SK-N-SH (cell line): ENCODE measurements around the gene RASAL2. TPM values are rescaled to one million over a fixed set of nuclear protein-coding genes. Genes with fewer than 3 reads are reported as not detected.

ENCODE experiments used
- CTCF ChIA-PET: fragments of 300-600, 350-600 bp; formaldehyde crosslinking; extraction: SDS; loops from one replicate; lab custom pipeline; 2021; lab: Yijun Ruan, JAX
- POLR2A ChIA-PET: fragments of 350-600 bp; sonication (Branson Sonifier 250); formaldehyde crosslinking; extraction: SDS; loops from one replicate; lab custom pipeline; 2020; ENCODE audit warnings: antibody characterized with exemption, inconsistent platforms; lab: Yijun Ruan, JAX
- DNase-seq: peaks from one replicate; pipeline ENCODE4 v3.0.0; 2012
- H2AFZ ChIP-seq: fragments of 200-600 bp; sonication (generic); 2 replicates; pipeline ENCODE4 v1.8.1; 2016; ENCODE audit warnings: antibody characterized with exemption, mild to moderate bottlenecking, low read depth
- H3F3A ChIP-seq: fragments of 200-600 bp; sonication (generic); replicated peaks from 2 replicates; pipeline ENCODE3; 2016; ENCODE audit warnings: antibody characterized with exemption, mild to moderate bottlenecking; ENCODE audit not compliant: insufficient read depth
- H3K27ac ChIP-seq, 2 experiments: fragments of 200-500 bp in 1 of 2; fragments of 200-600 bp in 1 of 2; sonication (Bioruptor generic) in 1 of 2; sonication (generic), shearing (Covaris generic) in 1 of 2; 2 replicates each; pipeline versions ENCODE4 v1.5.1 to v1.6.1; 2014 to 2016; ENCODE audit warnings: low read depth in 2 of 2, inconsistent platforms in 1 of 2, low read length in 1 of 2, mild to moderate bottlenecking in 1 of 2, mixed read lengths in 1 of 2
- H3K27me3 ChIP-seq: fragments of 200-600 bp; sonication (generic), shearing (Covaris generic); 2 replicates; pipeline ENCODE4 v1.6.1; 2016; ENCODE audit warnings: mixed run types; ENCODE audit not compliant: insufficient read depth
- H3K36me3 ChIP-seq, 2 experiments: fragments of 200-500 bp in 1 of 2; fragments of 200-600 bp in 1 of 2; sonication (Bioruptor generic) in 1 of 2; sonication (generic) in 1 of 2; replicated peaks in 1 of 2; 2 replicates each; pipeline versions ENCODE3 to v1.5.1; 2014 to 2016; ENCODE audit warnings: low read length in 1 of 2, mild to moderate bottlenecking in 1 of 2; ENCODE audit not compliant: insufficient read depth in 2 of 2, control insufficient read depth in 1 of 2
- H3K4me1 ChIP-seq, 2 experiments: fragments of 200-500 bp in 1 of 2; fragments of 200-600 bp in 1 of 2; sonication (Bioruptor generic) in 1 of 2; sonication (generic), shearing (Covaris generic) in 1 of 2; 2 replicates each; pipeline versions ENCODE4 v1.5.1 to v1.6.1; 2014 to 2016; ENCODE audit warnings: low read depth in 1 of 2, low read length in 1 of 2, mixed run types in 1 of 2; ENCODE audit not compliant: insufficient read depth in 2 of 2, control insufficient read depth in 1 of 2
- H3K4me2 ChIP-seq: fragments of 200-600 bp; sonication (generic), shearing (Covaris generic); 2 replicates; pipeline ENCODE4 v1.6.1; 2017; ENCODE audit warnings: mixed run types
- H3K4me3 ChIP-seq, 2 experiments: fragments of 200-500 bp in 1 of 2; fragments of 200-600 bp in 1 of 2; sonication (Bioruptor generic) in 1 of 2; sonication (generic), shearing (Covaris generic) in 1 of 2; 2 replicates each; pipeline versions ENCODE4 v1.5.1 to v1.8.1; 2014 to 2016; ENCODE audit warnings: low read depth in 2 of 2, inconsistent platforms in 1 of 2, low read length in 1 of 2, mild to moderate bottlenecking in 1 of 2, mixed read lengths in 1 of 2, moderate library complexity in 1 of 2
- H3K79me2 ChIP-seq: fragments of 200-600 bp; sonication (generic); 2 replicates; pipeline ENCODE4 v1.8.1; 2017; ENCODE audit warnings: mild to moderate bottlenecking; ENCODE audit not compliant: insufficient read depth
- H3K9ac ChIP-seq: fragments of 200-600 bp; sonication (generic); 2 replicates; pipeline ENCODE4 v1.6.1; 2017; ENCODE audit warnings: mixed run types
- H3K9me2 ChIP-seq: fragments of 200-600 bp; sonication (generic); 2 replicates; pipeline ENCODE4 v1.6.1; 2017; ENCODE audit warnings: mixed run types
- H3K9me3 ChIP-seq: fragments of 200-600 bp; sonication (generic); 2 replicates; pipeline ENCODE4 v1.6.1; 2017; ENCODE audit warnings: mixed run types, mild to moderate bottlenecking, moderate library complexity
- H4K20me1 ChIP-seq: fragments of 200-600 bp; sonication (generic); 2 replicates; pipeline ENCODE4 v1.6.1; 2017; ENCODE audit warnings: mild to moderate bottlenecking, mixed run types; ENCODE audit not compliant: insufficient read depth
- CHD2 ChIP-seq: fragments of 150-350 bp; IDR thresholded peaks from 2 replicates; pipeline ENCODE4 v1.6.1; 2018; ENCODE audit warnings: low read length; ENCODE audit not compliant: partially characterized antibody
- ELF1 ChIP-seq: IDR thresholded peaks from 2 replicates; pipeline ENCODE4 v1.4.0; 2012
- EZH2phosphoT487 ChIP-seq: fragments of 200-600 bp; sonication (generic); IDR thresholded peaks from 2 replicates; pipeline ENCODE4 v1.6.1; 2017; ENCODE audit warnings: low read depth, mixed run types, mild to moderate bottlenecking, antibody characterized with exemption, moderate library complexity, borderline replicate concordance
- FOSL2 ChIP-seq: IDR thresholded peaks from 2 replicates; pipeline ENCODE4 v1.4.0; 2012; ENCODE audit warnings: low read depth, mild to moderate bottlenecking, moderate library complexity, borderline replicate concordance
- FOXJ3 ChIP-seq: sonication (generic); formaldehyde crosslinking; IDR thresholded peaks from 2 replicates; pipeline ENCODE4 v1.5.1; 2020; ENCODE audit warnings: mild to moderate bottlenecking, missing genetic modification reagents
- FOXM1 ChIP-seq: IDR thresholded peaks from 2 replicates; pipeline ENCODE4 v1.4.0; 2012; ENCODE audit warnings: low read depth, mild to moderate bottlenecking
- GABPA ChIP-seq: IDR thresholded peaks from 2 replicates; pipeline ENCODE4 v1.4.0; 2012; ENCODE audit warnings: low read depth, mild to moderate bottlenecking
- JUND ChIP-seq: IDR thresholded peaks from 2 replicates; pipeline ENCODE4 v1.4.0; 2012
- NFIC ChIP-seq: IDR thresholded peaks from 2 replicates; pipeline ENCODE4 v1.4.0; 2012; ENCODE audit warnings: borderline replicate concordance
- NRF1 ChIP-seq: IDR thresholded peaks from 2 replicates; pipeline ENCODE4 v1.6.1; 2012; ENCODE audit warnings: low read depth, mild to moderate bottlenecking, low read length
- RAD21 ChIP-seq: IDR thresholded peaks from 2 replicates; pipeline ENCODE4 v1.6.1; 2012; ENCODE audit warnings: mild to moderate bottlenecking, low read length
- RCOR1 ChIP-seq: fragments of 150-350 bp; IDR thresholded peaks from 2 replicates; pipeline ENCODE4 v1.6.1; 2017; ENCODE audit warnings: antibody characterized with exemption, low read length
- TAF1 ChIP-seq: IDR thresholded peaks from 2 replicates; pipeline ENCODE4 v1.6.1; 2012; ENCODE audit warnings: low read depth, mild to moderate bottlenecking, low read length, moderate library complexity, borderline replicate concordance
- TEAD4 ChIP-seq: IDR thresholded peaks from 2 replicates; pipeline ENCODE4 v1.4.0; 2012; ENCODE audit warnings: mild to moderate bottlenecking, borderline replicate concordance; ENCODE audit not compliant: insufficient read depth
- WGBS: methylation state at CpG from one replicate; pipeline ENCODE4 v1.1.6; 2017; ENCODE audit warnings: low lambda C conversion rate; 5-methylcytosine and 5-hydroxymethylcytosine counted together
- polyA plus RNA-seq, 3 experiments: library from polyadenylated mRNA; depleted of rRNA; stranded (reverse); fragments of >200 nt; gene quantifications; 2 replicates each; pipeline ENCODE4 v1.2.3, GENCODE V29; 2012
- TF ChIP-seq, protein P1 (sequence below): fragments of 200-600 bp; sonication (generic); IDR thresholded peaks from 2 replicates; pipeline ENCODE4 v1.6.1; 2017; ENCODE audit warnings: antibody characterized with exemption, mild to moderate bottlenecking, moderate library complexity
- TF ChIP-seq, protein P2 (sequence below): fragments of 150-350 bp; IDR thresholded peaks from 2 replicates; pipeline ENCODE4 v1.6.1; 2016; ENCODE audit warnings: mild to moderate bottlenecking, low read depth, low read length
- TF ChIP-seq, protein P3 (sequence below): IDR thresholded peaks from 2 replicates; pipeline ENCODE4 v1.4.0; 2012; ENCODE audit warnings: low read depth
- TF ChIP-seq, protein P4 (sequence below): fragments of 150-350 bp; IDR thresholded peaks from 2 replicates; pipeline ENCODE4 v1.6.1; 2017; ENCODE audit warnings: antibody characterized with exemption, low read length, low read depth, borderline replicate concordance
- TF ChIP-seq, protein P5 (sequence below): IDR thresholded peaks from 2 replicates; pipeline ENCODE4 v1.4.0; 2012; ENCODE audit warnings: low read depth, borderline replicate concordance

The RASAL2 gene
- polyA plus RNA-seq, 1 of the 3 experiments (the other 2 are of a cell fraction): 6.9 TPM

DNA sequence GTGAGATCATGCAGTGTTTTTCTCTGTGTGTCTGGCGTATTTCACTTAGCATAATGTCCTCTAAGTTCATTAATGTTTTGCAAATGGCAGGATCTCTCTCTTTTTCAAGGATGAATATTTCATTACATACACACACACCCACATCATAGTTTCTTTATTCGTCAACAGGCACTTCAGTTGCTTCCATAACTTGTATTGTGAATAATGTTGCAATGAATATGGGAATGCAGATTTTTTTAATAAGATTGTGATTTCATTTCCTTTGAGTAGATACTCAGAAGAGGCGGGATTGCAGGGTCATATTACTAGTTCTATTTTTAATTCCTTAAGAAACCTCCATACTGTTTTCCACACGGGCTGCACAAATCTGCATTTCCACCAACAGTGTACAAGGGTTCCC lies 268.8 kb downstream of the RASAL2 start (continued):
- TF ChIP-seq GABPA (no peak), EZH2phosphoT487 (no peak), FOSL2 (no peak)
- TF ChIP-seq, protein P1, sequence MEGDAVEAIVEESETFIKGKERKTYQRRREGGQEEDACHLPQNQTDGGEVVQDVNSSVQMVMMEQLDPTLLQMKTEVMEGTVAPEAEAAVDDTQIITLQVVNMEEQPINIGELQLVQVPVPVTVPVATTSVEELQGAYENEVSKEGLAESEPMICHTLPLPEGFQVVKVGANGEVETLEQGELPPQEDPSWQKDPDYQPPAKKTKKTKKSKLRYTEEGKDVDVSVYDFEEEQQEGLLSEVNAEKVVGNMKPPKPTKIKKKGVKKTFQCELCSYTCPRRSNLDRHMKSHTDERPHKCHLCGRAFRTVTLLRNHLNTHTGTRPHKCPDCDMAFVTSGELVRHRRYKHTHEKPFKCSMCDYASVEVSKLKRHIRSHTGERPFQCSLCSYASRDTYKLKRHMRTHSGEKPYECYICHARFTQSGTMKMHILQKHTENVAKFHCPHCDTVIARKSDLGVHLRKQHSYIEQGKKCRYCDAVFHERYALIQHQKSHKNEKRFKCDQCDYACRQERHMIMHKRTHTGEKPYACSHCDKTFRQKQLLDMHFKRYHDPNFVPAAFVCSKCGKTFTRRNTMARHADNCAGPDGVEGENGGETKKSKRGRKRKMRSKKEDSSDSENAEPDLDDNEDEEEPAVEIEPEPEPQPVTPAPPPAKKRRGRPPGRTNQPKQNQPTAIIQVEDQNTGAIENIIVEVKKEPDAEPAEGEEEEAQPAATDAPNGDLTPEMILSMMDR: no peak

DNA sequence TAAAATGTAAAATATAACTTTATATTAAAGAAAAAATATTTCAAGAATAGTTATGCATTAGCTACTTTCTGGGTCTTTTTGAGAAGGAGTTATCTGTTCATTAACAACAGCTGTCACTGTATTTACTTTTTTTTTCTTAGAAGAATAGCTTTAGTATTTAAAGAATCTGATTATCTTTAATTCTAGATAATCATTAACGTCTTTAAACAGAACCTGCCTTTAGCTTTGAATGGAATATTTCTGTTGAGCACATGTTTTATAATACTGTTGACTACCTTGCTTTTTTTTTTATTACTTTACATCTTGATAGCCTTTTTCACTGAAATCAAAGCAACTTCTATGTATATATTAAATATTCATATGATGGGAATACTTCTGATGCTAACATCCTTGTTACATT lies 270.9 kb downstream of the RASAL2 start:
- Histone ChIP-seq H3K79me2 (peaks cover 39% of the 10 kb centered on the region), H3K9ac (no peak overlapping the region), H4K20me1 (no peaks in the 10 kb centered on the region), H3K9me3 (no peaks in the 10 kb centered on the region), H3K4me1 (no peaks in the 10 kb centered on the region; a peak in 1 of 4 replicates), H3F3A (no peaks in the 10 kb centered on the region), H3K9me2 (no peaks in the 10 kb centered on the region), H3K4me3 (no peak overlapping the region), H3K27ac (no peak overlapping the region), H3K4me2 (no peak overlapping the region), H3K36me3 (no peaks in the 10 kb centered on the region), H2AFZ (no peak overlapping the region), H3K27me3 (no peaks in the 10 kb centered on the region)
- ChIA-PET POLR2A (no interaction called here), CTCF (interaction anchor here (0.6 to 1.4 kb wide), 4 partner anchors 65 to 417 kb away, joined by 3 read pairs; no protein-coding TSS in a partner anchor)
- 100% methylated on average over 1 of the region's 1 CpG for WGBS
- no peak for TF ChIP-seq NRF1
- TF ChIP-seq FOXJ3 (CRISPR knock-in tag): no peak
- no peak for TF ChIP-seq NFIC
- TF ChIP-seq, protein P2, sequence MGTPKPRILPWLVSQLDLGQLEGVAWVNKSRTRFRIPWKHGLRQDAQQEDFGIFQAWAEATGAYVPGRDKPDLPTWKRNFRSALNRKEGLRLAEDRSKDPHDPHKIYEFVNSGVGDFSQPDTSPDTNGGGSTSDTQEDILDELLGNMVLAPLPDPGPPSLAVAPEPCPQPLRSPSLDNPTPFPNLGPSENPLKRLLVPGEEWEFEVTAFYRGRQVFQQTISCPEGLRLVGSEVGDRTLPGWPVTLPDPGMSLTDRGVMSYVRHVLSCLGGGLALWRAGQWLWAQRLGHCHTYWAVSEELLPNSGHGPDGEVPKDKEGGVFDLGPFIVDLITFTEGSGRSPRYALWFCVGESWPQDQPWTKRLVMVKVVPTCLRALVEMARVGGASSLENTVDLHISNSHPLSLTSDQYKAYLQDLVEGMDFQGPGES: no peak
- TF ChIP-seq, protein P3, sequence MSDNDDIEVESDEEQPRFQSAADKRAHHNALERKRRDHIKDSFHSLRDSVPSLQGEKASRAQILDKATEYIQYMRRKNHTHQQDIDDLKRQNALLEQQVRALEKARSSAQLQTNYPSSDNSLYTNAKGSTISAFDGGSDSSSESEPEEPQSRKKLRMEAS: no peak
- TF ChIP-seq, protein P4, sequence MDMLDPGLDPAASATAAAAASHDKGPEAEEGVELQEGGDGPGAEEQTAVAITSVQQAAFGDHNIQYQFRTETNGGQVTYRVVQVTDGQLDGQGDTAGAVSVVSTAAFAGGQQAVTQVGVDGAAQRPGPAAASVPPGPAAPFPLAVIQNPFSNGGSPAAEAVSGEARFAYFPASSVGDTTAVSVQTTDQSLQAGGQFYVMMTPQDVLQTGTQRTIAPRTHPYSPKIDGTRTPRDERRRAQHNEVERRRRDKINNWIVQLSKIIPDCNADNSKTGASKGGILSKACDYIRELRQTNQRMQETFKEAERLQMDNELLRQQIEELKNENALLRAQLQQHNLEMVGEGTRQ: no peak
- TF ChIP-seq, protein P5, sequence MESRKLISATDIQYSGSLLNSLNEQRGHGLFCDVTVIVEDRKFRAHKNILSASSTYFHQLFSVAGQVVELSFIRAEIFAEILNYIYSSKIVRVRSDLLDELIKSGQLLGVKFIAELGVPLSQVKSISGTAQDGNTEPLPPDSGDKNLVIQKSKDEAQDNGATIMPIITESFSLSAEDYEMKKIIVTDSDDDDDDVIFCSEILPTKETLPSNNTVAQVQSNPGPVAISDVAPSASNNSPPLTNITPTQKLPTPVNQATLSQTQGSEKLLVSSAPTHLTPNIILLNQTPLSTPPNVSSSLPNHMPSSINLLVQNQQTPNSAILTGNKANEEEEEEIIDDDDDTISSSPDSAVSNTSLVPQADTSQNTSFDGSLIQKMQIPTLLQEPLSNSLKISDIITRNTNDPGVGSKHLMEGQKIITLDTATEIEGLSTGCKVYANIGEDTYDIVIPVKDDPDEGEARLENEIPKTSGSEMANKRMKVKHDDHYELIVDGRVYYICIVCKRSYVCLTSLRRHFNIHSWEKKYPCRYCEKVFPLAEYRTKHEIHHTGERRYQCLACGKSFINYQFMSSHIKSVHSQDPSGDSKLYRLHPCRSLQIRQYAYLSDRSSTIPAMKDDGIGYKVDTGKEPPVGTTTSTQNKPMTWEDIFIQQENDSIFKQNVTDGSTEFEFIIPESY: no peak
- no peak for TF ChIP-seq JUND
- TF ChIP-seq FOXM1: no peak
- no peak for TF ChIP-seq TEAD4
- TF ChIP-seq CHD2: no peak
- no peak for TF ChIP-seq ELF1
- no peak for TF ChIP-seq EZH2phosphoT487
- no peak for TF ChIP-seq RAD21
- no peak for TF ChIP-seq RCOR1
- no peak for TF ChIP-seq TAF1
- TF ChIP-seq GABPA: no peak
- no peak for DNase-seq
